Stimulated activated CD8-positive, alpha-beta memory T cell treated with anti-CD3 and anti-CD28 coated beads, Interleukin-15, amount 100 ng/mL, for 24 hours (primary cell): ENCODE data around the gene LONP1.
"Not testable (repeated sequence)": the region's sequence is repeated elsewhere in the genome, so short reads cannot be mapped to it uniquely, and the experiment has no call there.

Experiments used
- DNase-seq: peaks from one replicate; pipeline ENCODE4 v3.0.0-alpha.2; 2020; ENCODE audit warnings: low read depth

The LONP1 gene

DNA sequence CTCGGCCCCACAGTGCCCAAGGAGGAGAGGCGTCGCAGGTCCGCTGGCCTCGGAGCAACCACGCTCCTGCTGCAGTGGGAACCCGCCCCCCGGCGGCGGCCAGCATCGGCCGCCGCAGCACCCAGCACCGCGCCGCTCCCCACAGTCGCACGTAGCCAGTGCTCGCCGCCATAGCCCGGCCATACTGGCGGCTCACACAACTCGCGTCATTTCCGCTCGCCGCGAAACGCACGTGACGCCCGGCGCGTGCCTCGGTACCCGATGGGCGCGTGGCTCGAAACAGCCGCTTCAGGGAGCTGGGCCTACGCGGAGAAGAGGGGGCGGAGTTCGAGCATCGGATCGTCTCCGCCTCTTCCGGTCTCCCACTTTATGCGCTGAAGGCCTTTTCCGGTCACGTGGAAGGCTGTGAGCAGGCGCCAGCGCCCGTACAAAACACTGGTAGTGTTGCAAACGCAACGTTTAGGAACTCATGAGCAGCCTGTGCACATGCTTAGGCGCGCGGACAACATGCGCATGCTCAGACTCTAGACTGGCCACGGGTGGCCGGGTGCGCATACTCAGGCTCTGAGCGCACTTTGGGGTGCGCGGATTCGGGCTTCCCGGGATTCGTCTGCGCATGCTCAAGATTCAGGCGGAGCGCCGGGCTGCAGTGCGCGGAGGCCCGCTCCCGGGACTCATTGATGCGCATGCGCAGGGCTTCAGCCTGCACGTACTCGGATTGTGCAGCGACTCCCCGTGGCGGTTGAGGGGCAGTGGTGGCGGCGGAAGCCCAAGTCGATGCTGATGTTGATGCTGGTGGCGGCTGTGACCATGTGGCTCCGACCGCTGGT is at the start of gene LONP1, which contains the start of gene CATSPERD:
TSS of gene LONP1 (minus strand) at position 186 of the 830 bp plus-strand sequence. CDS start at position 172, 14 bp downstream.
TSS of gene CATSPERD (plus strand) at position 677 of the 830 bp plus-strand sequence. CDS start at position 778, 101 bp downstream.
- DNase-seq: peak; percentile 96

GRCh38 chr19:5767949-5768348 is 48.0 kb upstream of the LONP1 start:
- no peak for DNase-seq

- no peak for DNase-seq
Observed at GRCh38 chr19:5765220-5765619, 45.3 kb upstream of the LONP1 start.

- DNase-seq: no peak
Observed at GRCh38 chr19:5762608-5763217, 42.8 kb upstream of the LONP1 start.

- DNase-seq: no peak
Observed at GRCh38 chr19:5753743-5754142, 33.8 kb upstream of the LONP1 start.

- DNase-seq: no peak
Observed at GRCh38 chr19:5751709-5752108, 31.8 kb upstream of the LONP1 start.

- no peak for DNase-seq
Observed at GRCh38 chr19:5749505-5749904, 29.6 kb upstream of the LONP1 start.

- not testable (repeated sequence) for DNase-seq
Observed at GRCh38 chr19:5748920-5749319, 29.0 kb upstream of the LONP1 start.

- DNase-seq: not testable (repeated sequence)
Observed at GRCh38 chr19:5744999-5745398, 25.1 kb upstream of the LONP1 start.

- no peak for DNase-seq
Observed at GRCh38 chr19:5743630-5744029, 23.7 kb upstream of the LONP1 start.

DNA sequence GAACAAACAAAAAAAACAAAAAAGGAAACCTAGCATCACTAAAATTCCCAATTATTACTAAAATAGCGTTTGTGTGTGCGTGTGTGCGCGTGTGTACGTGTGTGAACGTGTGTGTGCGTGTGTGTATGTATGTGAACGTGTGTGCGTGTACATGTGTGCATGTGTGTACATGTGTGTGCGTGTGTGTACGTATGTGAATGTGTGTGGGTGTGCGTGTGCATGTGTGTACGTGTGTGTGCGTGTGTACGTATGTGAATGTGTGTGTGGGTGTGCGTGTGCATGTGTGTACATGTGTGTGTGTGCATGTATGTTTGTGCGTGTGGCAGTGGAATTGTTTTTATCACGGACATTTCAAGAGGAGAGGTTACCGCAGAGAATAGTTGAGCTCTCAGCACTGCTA is 22.1 kb upstream of the LONP1 start:
- no peak for DNase-seq

DNA sequence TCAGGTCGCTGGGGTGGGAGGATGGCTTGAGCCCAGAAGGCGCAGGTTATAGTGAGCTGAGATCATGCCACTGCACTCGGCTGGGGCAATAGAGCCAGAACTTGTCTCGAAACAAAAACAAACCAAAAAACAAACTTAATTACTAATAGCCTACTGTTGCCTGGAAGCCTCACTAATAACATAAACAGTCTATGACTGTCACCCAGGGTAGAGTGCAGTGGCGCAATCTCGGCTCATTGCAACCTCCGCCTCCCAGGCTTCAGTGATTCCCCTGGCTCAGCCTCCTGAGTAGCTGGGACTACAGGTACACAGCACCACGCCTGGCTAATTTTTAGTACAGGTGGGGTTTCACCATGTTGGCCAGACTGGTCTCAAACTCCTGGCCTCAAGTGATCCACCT is 18.5 kb upstream of the LONP1 start:
- DNase-seq: no peak

DNA sequence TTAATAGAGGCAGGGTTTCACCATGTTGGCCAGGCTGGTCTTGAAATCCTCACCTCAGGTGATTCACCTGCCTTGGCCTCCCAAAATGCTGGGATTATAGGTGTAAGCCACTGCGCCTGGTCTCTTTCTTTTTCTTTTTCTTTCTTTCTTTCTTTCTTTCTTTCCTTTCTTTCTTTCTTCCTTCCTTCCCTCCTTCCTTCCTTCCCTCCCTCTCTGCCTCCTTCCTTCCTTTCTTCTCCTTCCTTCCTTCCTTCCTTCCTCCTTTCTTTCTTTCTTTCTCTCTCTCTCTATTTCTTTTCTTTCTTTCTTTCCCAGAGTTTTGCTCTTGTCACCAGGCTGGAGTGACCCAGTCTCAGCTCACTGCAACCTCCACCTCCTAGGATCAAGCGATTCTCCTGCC is 13.2 kb upstream of the LONP1 start:
- DNase-seq: not testable (repeated sequence)

DNA sequence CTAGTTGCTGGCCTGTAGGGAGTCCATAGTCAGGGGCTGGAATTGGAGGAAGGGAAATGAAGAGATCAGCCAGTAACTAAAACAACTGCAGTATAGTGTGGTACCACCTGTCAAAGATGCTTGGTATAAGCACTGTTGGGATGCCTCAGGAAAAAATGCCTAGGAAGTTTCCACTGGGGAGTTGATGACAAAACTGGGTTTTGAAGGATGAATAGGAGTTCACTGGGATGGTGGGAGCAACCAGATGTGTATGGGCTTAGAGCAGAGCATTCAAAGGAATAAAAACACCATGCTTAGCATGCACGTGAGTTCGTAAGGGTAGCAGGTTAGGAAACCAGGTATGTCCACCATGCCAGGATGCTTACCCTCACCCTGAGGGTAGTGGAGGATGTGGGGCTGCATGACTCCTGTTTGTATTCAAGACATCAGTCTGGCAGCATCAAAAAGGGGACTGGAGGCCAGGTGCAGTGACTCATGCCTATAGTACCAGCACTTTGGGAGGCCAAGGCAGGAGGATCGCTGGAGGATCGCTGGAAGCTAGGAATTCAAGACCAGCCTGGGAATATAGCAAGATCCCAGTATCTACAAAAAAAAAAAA is 7.6 kb upstream of the LONP1 start:
- no peak for DNase-seq

- DNase-seq: no peak
Observed at GRCh38 chr19:5719274-5719960, 529 bp downstream of the LONP1 start.

DNA sequence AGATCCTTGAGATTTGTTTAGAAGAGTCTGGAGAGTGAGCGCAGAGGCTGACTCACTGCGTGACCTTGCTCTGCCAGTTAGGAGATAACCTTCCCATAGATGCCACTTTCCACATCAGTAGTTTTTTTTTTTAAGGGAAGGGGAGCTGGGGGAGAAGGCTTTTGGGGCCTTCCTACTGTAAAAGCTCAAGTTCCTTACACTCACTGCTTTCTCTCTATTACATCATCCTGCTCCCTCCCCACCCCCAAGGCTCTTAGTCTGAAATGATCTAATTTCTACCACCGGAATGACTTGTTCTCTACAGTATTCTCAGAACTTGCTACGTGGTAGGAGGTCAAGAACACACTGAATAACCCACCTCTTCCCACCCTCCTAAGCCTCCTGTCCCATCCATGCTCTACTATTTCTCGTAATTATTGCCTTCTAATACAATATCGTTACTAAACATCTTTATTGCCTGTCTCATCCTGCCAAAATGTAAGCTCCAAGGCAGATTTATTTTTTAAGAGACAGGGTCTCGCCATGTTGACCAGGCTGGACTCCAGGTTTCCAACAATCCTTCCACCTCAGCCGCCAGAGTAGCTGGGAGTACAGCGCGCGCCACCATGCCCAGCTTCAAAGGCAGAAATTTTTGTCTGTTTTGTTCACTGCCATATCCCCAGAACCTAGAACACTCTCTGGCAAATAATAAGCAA is 1.2 kb downstream of the LONP1 start:
- DNase-seq: no peak

DNA sequence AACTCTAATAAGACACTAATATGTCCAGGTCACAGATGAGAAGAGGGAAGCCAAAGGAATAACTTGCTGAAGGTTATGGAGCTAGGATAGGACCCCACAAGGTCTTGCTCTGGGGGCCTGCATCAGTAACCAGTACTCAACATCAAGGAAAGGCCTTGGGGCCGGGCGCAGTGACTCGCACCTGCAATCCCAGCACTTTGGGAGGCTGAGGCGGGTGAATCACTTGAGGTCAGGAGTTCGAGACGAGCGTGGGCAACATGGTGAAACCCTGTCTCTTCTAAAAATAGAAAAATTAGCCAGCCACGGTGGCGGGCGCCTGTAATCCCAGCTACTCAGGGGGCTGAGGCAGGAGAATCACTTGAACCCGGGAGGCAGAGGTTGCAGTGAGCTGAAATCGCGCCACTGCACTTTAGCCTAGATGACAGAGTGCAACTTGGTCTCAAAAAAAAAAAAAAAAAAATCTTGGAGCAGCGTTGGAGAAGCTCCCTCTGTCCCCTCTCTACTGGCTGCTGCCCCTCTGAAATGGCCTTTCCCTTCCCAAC is 1.8 kb downstream of the LONP1 start:
- DNase-seq: no peak

DNA sequence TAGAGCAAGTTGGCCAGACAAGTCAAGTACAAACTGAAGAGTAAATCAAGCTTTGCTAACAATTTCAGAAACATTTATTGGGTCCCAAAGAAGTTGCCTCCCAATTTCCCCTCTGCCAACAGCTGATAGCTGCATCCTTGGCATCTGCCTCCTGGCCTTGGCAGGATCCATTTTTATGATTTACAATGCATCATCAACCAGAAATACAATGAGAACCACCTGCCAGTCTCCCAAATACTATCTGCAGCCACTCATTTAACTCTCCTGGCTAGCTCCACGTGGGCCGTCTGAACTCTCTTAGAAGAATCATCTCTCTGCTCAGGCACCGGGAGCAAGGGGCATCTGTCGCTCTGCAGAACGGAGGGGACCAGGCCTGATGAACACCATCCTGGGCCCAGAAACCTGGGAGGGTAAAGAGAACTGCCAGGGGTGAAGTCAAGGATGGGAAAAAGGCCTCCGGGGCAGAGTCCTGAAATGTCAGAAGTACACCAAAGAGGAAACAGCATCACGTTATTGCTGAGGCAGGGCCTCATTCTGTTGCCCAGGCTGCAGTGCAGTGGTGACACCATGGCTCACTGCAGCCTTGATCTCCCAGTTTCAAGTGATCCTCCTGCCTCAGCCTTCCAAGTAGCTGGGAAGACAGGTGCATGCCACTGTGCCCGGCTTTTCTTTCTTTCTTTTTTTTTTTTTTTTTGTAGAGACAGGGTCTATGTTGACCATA is 2.6 kb downstream of the LONP1 start:
- no peak for DNase-seq

DNA sequence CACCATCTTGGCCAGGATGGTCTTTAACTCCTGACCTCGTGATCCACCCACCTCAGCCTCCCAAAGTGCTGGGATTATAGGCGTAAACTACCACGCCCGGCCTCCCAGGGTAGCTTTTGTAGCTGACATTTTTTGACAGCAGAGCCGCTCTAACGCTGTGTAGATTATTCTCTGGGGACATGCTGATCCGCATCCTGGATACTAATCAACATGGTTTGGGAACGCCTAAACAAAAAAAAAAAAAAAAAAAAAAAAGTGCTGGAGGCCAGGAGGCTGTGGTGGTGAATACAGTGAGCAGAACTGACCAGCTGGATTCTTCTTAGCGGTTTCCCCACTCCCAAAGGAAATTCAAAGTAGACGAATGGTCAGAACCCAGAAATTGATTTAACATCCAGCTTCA is 5.1 kb downstream of the LONP1 start:
- no peak for DNase-seq

- DNase-seq: no peak
Observed at GRCh38 chr19:5713228-5713627, 6.7 kb downstream of the LONP1 start.

DNA sequence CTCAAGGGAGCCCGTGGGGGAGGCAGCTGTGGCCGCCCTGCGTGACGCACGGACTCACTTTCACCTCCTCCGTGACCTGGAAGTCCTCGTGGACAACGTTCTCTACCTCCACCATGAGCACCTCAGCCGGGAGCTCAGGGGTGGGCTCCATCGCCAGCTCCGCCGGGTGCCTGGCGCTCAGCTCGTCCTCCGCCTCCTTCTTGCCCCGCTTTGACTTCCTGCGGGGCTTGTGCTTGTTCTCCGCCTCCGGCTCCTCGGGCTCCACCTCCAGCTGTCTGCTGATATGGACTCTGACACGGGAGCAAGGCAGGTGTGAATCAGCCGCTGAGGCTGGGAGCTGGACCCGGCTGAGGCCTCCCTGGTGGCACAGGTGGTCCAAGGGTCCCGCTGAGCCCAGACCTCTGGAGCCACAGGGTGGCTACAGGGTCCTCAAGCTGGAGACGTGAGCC is 8.2 kb downstream of the LONP1 start:
- no peak for DNase-seq
